ENCODE data around the gene FOSL2. TPM values are rescaled to one million over a fixed set of nuclear protein-coding genes. Genes with fewer than 3 reads are reported as not detected.
"Not testable (repeated sequence)": the region's sequence is repeated elsewhere in the genome, so short reads cannot be mapped to it uniquely, and the experiment has no call there.

The FOSL2 gene
- total RNA-seq, 1 donor from 2014 or later, result 45.7 TPM

DNA sequence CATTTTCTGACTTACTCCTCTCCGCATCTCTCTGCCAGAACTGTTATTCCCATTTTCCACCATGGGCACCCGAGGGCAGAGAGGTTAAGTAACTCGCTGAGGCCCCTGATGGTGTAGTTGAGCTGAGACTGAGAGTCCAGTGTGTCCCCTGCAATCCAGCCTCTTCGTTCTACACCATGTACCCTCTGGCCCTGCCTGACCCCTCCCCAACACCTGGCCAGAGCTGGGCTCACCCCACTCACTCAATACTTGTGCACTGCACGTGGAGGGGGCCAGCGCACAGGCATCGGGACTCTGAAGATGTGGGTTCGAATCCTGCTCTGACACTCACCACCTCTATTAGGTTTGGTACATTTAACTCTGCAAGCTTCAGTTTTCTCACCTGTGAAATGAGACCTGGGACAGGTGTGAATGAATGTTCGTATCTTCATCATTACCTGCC lies 24.3 kb upstream of the FOSL2 start:
- intact Hi-C loops (cut with micrococcal nuclease), result no loop called here
- ATAC-seq, result no peak
- no peak for DNase-seq

- ATAC-seq (no peak), DNase-seq (no peak)
- intact Hi-C loops (cut with micrococcal nuclease), result no loop called here
Observed at GRCh38 chr2:28369358-28369757, 23.3 kb upstream of the FOSL2 start.

DNA sequence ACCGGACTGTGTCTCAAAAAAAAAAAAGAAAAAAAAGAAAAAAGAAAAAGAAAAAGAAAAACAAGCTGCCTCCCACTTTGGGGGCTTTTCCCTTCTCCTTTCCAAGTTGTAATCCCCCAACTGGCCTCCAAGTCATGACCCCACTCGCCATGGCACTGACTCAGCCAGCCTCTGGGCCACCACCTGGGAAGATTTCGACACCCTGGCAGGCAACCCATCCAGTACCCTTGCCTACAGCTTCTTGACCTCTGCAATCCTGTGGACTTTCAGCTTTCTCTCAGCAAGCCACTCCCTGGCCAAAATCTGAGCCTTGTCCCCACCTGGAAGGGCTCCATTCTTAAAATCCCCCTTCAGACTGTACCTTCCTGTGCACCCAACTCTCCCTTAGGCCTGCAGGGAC lies 22.3 kb upstream of the FOSL2 start:
- ATAC-seq (no peak), DNase-seq (no peak)
- intact Hi-C loops (cut with micrococcal nuclease), result no loop called here

GRCh38 chr2:28371728-28372127 lies 20.9 kb upstream of the FOSL2 start:
- DNase-seq; ATAC-seq; intact Hi-C loops (cut with micrococcal nuclease): not testable (repeated sequence)

DNA sequence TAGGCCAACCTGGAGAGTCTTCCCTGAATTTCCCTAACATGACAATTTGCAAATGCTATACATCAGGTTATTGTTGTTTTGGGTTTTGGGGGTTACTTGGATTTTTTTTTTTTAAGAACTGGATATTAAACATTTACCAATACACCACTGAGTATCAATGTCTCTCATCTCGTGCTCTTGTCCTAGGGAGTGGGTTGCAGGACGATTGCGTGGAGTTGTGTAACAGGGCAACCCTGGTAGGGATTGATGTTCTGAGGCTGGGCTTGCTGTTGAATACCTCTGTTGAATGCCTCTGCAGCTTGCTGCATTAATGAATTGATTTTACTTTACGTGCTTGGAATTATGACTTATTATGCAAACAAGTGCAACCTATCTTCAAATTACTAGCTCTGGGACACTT lies 18.8 kb upstream of the FOSL2 start:
- DNase-seq (no peak), ATAC-seq (no peak)
- intact Hi-C loops (cut with micrococcal nuclease), result no loop called here

DNA sequence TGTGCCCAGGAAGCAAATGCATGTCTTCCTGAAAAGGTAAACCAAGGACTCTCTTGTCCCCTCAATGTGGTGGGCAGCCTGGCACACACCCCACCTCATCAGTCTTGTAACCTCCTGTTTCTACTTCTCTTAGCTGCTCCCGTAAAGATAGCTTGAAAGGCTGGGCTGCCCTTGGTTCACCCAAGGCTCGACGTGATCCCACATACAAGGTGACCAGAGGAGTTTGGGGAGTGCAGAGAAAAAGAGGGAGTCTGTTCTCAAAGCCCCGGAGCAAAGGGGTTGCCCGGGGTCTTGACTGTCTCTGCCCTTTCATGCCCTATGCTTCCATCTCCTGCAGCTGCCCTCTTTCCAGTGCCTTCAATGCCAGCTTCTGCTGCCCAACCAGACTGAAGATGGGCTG lies 18.3 kb upstream of the FOSL2 start:
- ATAC-seq (no peak), DNase-seq (no peak)
- intact Hi-C loops (cut with micrococcal nuclease), result no loop called here

DNA sequence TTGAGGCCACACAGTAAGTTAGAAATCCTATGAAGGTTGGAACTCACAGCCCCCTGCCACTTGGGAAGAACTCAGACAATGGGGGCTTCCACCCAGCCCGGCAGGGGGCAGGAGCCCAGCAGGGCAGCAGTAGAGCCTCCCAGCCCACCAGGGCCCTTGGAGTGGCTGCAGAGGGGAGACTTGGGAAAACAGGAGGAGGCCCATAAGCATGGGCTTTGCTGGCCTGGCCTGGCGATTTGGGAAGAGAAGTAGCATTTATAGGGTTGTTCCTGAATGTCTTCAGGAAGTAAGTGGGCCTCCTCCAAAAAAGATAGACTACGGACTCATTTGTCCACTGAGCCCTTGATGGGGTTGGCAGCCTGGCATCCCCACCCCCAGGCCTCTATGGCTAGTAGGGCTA lies 17.4 kb upstream of the FOSL2 start:
- ATAC-seq (no peak), DNase-seq (no peak)
- intact Hi-C loops (cut with micrococcal nuclease), result no loop called here

GRCh38 chr2:28375742-28376631 lies 16.7 kb upstream of the FOSL2 start:
- DNase-seq (no peak), ATAC-seq (no peak)
- intact Hi-C loops (cut with micrococcal nuclease), result no loop called here

- intact Hi-C loops (cut with micrococcal nuclease), result no loop called here
- no peak for ATAC-seq
- no peak for DNase-seq
Observed at GRCh38 chr2:28377195-28377816, 15.4 kb upstream of the FOSL2 start.

GRCh38 chr2:28377984-28378678 lies 14.5 kb upstream of the FOSL2 start:
- no peak for ATAC-seq
- intact Hi-C loops (cut with micrococcal nuclease), result no loop called here
- no peak for DNase-seq

DNA sequence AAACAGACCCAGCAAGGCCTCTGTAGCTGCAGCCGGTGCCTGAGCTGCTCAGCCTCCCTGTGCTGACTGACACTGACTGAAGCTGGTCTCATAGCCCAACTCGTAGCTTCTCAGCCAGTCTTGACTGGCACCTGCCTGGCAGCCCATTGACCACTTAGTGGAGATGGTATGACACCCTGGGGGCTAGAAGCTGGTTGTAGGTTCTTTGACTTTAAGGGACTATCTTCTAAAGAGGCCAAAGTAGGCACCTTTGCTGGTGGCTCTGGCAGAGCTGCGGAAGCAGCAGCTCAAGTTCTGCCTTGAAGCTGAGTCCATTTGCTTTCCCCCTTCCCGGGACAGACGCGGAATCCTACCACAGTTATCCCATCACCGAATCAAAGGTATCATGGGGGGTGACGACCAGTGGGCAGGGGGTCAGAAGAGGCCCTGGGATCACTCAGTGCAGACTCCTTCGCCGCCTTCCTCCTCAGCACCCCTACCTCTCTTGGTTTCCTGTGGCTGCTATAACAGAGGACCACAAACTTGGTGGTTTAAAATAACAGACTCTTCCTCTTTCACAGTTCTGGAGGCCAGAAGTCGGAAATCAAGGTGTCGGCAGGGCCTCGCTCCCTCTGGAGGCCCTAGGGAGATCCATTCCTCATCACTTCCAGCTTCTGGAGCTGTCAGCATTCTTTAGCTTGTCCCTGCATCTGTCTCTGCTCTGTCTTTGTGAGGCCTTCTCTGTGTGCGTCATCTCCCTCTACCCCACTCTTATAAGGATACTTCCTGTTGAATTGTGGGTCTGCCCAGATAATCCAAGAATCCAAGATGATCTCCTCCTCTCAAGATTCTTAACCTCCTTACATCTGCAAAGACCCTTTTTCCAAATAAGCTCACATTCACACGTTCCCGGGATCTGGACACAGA lies 13.7 kb upstream of the FOSL2 start:
- no peak for ATAC-seq
- intact Hi-C loops (cut with micrococcal nuclease), result no loop called here

DNA sequence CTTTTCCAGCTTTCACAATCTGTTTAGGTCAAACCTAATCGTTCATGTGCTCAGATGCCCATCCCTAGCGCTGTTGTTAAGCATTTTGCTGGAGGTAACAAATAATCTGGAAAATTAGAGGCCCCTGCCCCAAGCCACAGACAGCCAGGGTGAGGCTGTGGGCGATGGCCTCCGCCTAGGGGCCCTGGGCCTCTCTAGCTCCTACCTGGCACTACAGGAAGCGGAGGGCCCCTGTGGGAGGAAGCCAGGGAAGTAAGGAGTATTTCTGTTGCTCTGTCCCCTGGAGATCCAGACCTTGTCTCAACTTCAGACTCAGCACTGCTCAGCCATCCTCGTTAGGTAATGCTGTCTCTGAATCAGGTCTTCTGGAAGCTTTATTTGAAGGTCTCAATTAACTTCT lies 12.4 kb upstream of the FOSL2 start:
- intact Hi-C loops (cut with micrococcal nuclease), result no loop called here
- ATAC-seq (no peak), DNase-seq (no peak)

More for the DNA sequence above, 13.7 kb upstream of the FOSL2 start:
- DNase-seq, result no peak

- intact Hi-C loops (cut with micrococcal nuclease), result no loop called here
- no peak for ATAC-seq
- DNase-seq, result no peak
Observed at GRCh38 chr2:28381225-28382180, 11.2 kb upstream of the FOSL2 start.

DNA sequence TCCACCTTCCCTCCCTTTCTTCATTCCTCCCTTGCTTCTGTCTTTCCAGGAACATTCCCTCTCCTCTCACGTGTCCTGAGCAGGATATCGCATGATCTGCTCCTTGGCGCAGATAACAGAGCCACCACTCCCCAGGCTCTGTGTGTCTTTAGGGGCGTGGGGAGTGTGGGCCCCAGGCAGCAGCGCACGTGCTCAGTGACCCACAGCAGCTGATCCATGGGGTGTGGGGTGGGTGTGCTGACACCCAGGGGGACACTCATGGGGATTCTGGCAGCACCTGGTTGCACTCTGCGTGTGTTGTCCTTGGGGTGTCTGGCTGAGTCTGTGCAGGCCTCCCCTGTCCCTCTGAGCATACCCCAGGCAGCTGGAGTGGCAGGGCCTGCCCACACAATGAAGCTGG lies 9.9 kb upstream of the FOSL2 start:
- no peak for ATAC-seq
- no peak for DNase-seq
- intact Hi-C loops (cut with micrococcal nuclease), result no loop called here

DNA sequence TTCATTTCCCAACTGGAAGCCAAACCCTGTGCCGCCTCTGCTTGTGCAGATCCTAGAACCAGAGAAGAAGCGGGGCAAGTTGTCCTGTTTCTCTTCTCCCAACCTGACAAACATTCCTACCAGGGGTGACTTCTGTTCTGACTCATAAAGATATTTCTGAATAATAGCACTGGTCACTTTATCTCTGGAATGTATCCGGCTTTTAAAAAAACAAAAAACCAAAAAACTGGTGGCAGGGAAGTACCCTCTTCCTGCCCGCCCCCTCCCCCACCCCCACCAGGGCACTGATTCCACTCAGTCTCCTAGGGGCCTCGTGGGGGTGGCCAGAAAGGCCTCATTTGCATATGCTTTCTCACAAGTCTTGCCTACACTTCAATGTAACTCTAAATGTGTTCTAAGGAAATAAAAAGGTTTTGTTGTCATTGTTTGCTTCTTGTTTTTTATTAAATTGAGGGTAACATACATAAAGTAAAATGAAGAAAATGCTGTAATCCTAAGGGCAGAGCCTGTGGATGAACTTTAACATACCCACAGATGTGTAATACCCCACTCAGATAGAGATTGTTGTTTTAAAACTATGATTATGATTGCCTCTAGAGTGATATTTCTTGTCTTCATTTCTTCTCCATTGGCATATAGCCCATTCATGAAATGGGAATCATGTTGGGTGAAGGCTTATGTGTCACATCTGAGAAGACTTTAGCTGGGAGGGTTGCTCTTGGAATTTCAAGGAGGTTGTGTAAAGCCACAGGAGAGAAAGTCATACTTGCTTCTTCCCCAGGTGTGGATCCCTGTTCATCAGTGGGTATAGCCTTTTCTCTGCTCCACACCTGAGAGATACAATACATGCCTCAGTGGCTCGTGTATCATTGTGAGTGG lies 5.3 kb upstream of the FOSL2 start:
- DNase-seq (no peak), ATAC-seq (no peak)
- intact Hi-C loops (cut with micrococcal nuclease), result no loop called here

DNA sequence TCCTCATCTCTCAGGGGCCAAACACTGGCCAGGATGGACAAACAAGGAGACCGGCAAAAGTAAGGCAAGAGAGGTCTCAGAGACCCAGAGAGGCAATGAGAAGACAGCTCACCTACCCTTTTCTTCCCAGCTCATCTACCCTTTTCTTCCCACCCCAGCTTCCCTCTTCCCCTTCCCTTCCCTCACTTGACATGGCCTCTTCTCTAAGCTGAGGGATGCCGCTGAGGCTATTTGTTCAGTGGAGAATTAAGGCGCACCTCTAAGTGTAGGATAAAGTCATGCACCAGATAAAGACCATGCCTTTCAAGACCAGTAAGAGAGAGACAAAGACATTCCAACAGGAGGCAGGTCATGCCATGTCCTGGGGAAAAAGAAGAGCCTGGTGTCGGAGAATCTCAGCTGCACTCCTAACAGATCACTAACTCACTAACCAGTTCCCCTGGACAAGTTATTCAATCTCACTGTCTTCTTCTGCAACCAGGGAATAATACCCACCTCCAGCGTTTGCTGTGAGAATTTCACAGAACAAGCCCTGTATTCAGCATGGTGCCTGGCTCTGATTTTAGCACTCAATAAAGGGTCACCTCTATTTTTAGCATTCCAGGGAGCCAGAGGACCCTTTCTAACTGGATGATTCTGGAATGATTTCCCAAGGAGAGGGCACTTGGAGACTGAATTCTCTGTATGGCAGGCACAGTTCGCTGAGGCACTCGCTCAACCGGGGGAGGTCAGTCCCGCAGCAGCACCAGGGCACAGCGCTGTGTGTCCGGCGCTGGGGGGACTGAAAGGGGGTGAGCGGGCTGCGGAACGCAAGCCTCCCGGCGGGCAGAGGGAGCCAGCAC lies 3.0 kb upstream of the FOSL2 start:
- ATAC-seq, result no peak
- intact Hi-C loops (cut with micrococcal nuclease), result no loop called here
- DNase-seq, result no peak

Measured in left ventricle myocardium superior (tissue), 1 donor.